Measurements from ENCODE around the gene DDX24. TPM values are rescaled to one million over a fixed set of nuclear protein-coding genes. Genes with fewer than 3 reads are reported as not detected.

DDX24 gene
- total RNA-seq, 4 donors from 2014 or later: 66.2 to 210 (median 72.5) TPM

GRCh38 chr14:94005324-94006073 lies 75.5 kb downstream of the DDX24 start:
- no peaks in the 10 kb centered on the region for H3K9me3 ChIP-seq
- TF ChIP-seq, protein P1, sequence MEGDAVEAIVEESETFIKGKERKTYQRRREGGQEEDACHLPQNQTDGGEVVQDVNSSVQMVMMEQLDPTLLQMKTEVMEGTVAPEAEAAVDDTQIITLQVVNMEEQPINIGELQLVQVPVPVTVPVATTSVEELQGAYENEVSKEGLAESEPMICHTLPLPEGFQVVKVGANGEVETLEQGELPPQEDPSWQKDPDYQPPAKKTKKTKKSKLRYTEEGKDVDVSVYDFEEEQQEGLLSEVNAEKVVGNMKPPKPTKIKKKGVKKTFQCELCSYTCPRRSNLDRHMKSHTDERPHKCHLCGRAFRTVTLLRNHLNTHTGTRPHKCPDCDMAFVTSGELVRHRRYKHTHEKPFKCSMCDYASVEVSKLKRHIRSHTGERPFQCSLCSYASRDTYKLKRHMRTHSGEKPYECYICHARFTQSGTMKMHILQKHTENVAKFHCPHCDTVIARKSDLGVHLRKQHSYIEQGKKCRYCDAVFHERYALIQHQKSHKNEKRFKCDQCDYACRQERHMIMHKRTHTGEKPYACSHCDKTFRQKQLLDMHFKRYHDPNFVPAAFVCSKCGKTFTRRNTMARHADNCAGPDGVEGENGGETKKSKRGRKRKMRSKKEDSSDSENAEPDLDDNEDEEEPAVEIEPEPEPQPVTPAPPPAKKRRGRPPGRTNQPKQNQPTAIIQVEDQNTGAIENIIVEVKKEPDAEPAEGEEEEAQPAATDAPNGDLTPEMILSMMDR (IDR thresholded peaks at IDR 0.05): peak in 1 of 6 experiments; percentile 43
- no peak for TF ChIP-seq POLR2A (IDR thresholded peaks at IDR 0.05)
- H3K27me3 ChIP-seq: no peaks in the 10 kb centered on the region
- DNase-seq: no peak
- peaks cover 0 to 5% (median 3%) of the 10 kb centered on the region in 4 donors for H3K4me1 ChIP-seq
- no peaks in the 10 kb centered on the region for H3K36me3 ChIP-seq
- H3K27ac ChIP-seq: no peak overlapping the region
- no peak overlapping the region for H3K4me3 ChIP-seq

GRCh38 chr14:94004015-94004414 lies 77.0 kb downstream of the DDX24 start:
- Histone ChIP-seq H3K36me3 (no peaks in the 10 kb centered on the region), H3K9me3 (no peaks in the 10 kb centered on the region), H3K4me3 (no peak overlapping the region), H3K27ac (no peak overlapping the region), H3K27me3 (no peaks in the 10 kb centered on the region), H3K4me1 (peaks cover 0 to 5% (median 3%) of the 10 kb centered on the region in 4 donors)
- TF ChIP-seq POLR2A (IDR thresholded peaks at IDR 0.05): no peak
- TF ChIP-seq, protein P1 (IDR thresholded peaks at IDR 0.05): no peak
- DNase-seq: no peak

DNA sequence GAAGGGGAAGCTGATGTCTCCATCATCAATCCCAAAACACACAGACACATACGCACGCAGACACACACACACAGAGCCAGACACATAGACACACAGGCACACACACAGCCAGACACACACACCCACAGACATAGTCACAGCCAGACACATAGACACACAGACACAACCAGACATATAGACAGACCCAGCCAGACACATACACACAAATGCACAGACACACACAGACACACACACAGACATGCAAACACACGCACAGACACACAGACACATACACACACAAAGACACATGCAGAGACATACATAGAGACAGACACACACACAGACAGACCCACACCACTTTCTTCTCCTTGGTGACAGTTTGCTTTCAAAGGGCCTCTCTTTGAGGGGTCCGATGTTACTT lies 77.6 kb downstream of the DDX24 start:
- H3K4me3 ChIP-seq: no peak overlapping the region
- TF ChIP-seq, protein P1 (IDR thresholded peaks at IDR 0.05): no peak
- TF ChIP-seq POLR2A (IDR thresholded peaks at IDR 0.05): no peak
- no peaks in the 10 kb centered on the region for H3K9me3 ChIP-seq
- DNase-seq: no peak
- peaks cover 0 to 5% (median 3%) of the 10 kb centered on the region in 4 donors for H3K4me1 ChIP-seq
- H3K27me3 ChIP-seq: no peaks in the 10 kb centered on the region
- no peak overlapping the region for H3K27ac ChIP-seq
- no peaks in the 10 kb centered on the region for H3K36me3 ChIP-seq

DNA sequence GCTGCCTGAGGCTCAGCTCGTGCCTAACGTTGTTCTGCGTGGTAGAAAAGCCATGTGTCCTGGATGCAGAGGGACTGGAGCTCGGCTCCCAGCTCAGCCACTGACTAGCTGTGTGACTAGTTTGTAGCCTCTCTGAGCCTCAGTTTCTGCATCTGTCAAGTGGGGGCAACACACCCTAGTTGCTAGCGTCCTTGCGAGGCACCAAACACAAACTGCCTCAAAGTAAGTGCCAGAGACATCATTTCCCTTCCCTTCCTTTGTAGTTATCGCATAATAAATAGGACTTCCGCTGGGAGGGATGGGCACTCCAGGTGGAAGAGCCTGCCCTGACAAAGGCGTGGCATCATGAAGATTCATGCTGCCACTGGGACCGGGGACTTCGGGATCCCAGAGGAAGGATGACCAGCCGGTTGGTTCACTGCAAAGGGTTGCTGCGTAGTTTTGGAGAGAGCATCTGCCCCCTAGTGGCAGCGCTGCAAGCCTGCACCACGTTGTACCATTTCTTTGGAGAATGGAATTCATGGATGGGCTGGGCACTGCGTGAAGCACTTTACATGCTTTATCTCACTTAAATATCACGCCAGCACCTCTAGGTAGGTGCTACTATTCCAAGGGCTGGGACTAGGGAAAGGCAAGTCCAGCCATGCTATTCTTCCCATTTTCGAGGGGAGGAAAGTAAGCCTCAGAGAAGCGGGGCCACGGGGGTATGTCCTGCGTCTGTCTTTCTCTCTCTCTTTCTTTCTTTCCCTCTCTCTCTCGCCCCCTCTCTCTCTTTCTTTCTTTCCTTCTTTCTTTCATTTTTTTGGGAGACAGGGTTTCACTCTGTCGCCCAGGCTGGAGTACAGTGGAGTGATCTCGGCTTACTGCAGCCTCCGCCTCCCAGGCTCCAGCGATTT lies 79.3 kb downstream of the DDX24 start:
- no peak for TF ChIP-seq POLR2A (IDR thresholded peaks at IDR 0.05)
- TF ChIP-seq, protein P1 (IDR thresholded peaks at IDR 0.05): peak; percentile 85 to 98 (median 92)
- peak in 2 of 3 donors; percentile 51 to 84 for DNase-seq
- Histone ChIP-seq H3K4me3 (no peak overlapping the region), H3K4me1 (peaks cover 0 to 5% (median 3%) of the 10 kb centered on the region in 4 donors), H3K36me3 (no peaks in the 10 kb centered on the region), H3K27me3 (no peaks in the 10 kb centered on the region), H3K9me3 (no peaks in the 10 kb centered on the region), H3K27ac (no peak overlapping the region)

DNA sequence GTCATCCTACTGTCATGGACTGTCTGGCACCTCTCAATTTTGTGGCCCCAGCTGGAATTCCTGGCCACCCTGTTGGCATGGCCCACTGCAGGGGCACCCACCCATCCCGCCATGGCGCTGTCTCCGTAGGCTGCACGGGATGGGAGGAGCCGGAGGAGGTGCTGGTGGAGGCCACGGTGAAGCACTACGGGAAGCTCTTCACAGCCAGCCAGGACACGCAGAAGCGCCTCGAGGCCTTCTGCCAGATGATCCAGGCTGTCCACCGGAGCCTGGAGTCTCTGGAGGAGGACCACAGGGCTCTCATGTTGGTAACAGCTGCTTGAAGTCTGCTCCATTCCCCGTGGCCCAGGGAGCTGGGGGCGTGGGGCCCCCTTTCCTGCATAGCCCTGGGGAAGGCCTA lies 80.0 kb downstream of the DDX24 start:
- H3K27ac ChIP-seq: no peak overlapping the region
- H3K36me3 ChIP-seq: no peaks in the 10 kb centered on the region
- H3K4me1 ChIP-seq: peaks cover 0 to 5% (median 3%) of the 10 kb centered on the region in 4 donors
- DNase-seq: no peak
- H3K9me3 ChIP-seq: no peaks in the 10 kb centered on the region
- H3K27me3 ChIP-seq: no peaks in the 10 kb centered on the region
- TF ChIP-seq, protein P1 (IDR thresholded peaks at IDR 0.05): no peak
- no peak for TF ChIP-seq POLR2A (IDR thresholded peaks at IDR 0.05)
- no peak overlapping the region for H3K4me3 ChIP-seq
